Measurements from ENCODE around the gene SLX4IP.
"Not testable (repeated sequence)": the region's sequence is repeated elsewhere in the genome, so short reads cannot be mapped to it uniquely, and the experiment has no call there.

SLX4IP gene

DNA sequence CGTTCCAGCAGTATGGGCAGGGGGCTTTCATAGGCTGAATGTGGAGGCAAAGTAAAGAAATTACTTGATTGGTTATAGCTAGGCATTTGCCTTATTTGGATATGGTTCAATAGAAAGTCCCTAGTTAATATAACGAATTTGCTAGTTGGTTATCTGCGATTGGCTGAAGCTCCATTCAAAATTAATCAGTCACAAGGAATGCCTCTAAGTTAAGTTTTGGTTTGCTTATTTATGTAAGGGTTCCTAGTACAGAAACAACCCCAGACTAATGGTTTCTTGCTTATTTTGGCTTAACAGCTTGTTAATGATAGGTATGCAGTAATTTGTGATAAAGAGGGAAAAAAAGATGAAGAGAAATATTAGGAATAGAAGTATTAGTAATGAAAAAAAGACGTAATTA lies 151.2 kb downstream of the SLX4IP start:
- TF ChIP-seq, protein P1, sequence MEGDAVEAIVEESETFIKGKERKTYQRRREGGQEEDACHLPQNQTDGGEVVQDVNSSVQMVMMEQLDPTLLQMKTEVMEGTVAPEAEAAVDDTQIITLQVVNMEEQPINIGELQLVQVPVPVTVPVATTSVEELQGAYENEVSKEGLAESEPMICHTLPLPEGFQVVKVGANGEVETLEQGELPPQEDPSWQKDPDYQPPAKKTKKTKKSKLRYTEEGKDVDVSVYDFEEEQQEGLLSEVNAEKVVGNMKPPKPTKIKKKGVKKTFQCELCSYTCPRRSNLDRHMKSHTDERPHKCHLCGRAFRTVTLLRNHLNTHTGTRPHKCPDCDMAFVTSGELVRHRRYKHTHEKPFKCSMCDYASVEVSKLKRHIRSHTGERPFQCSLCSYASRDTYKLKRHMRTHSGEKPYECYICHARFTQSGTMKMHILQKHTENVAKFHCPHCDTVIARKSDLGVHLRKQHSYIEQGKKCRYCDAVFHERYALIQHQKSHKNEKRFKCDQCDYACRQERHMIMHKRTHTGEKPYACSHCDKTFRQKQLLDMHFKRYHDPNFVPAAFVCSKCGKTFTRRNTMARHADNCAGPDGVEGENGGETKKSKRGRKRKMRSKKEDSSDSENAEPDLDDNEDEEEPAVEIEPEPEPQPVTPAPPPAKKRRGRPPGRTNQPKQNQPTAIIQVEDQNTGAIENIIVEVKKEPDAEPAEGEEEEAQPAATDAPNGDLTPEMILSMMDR (IDR thresholded peaks at IDR 0.05; ENCODE audit: low read depth, low read length), result no peak
- Histone ChIP-seq H3K36me3 (no peaks in the 10 kb centered on the region), H3K27ac (no peak overlapping the region), H3K4me3 (ENCODE audit: low read depth, low read length) (no peak overlapping the region), H3K9me3 (ENCODE audit: severe bottlenecking) (no peaks in the 10 kb centered on the region), H3K27me3 (ENCODE audit: insufficient read depth, low read depth, severe bottlenecking) (no peaks in the 10 kb centered on the region)
- DNase-seq, result no peak

DNA sequence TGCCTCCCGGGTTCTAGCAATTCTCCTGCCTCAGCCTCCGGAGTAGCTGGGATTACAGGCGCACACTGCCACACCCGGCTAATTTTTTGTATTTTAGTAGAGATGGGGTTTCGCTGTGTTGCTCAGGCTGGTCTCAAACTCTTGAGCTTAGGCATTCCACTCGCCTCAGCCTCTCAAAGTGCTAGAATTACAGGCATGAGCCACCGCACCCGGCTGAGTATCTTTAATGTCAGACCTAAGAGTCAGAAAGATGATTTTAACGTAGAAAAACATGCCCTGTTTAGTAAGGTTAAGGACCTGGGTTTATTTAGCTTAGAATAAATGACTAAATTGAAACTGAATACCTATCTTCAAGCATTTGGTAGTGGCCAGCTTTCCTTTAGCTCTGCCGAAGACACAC lies 155.3 kb downstream of the SLX4IP start:
- not testable (repeated sequence) for H3K27ac ChIP-seq

GRCh38 chr20:10590950-10591671 lies 156.0 kb downstream of the SLX4IP start:
- no peak for DNase-seq
- H3K27ac ChIP-seq, result no peak overlapping the region
- H3K9me3 ChIP-seq (ENCODE audit: severe bottlenecking), result no peaks in the 10 kb centered on the region
- no peaks in the 10 kb centered on the region for H3K27me3 ChIP-seq (ENCODE audit: insufficient read depth, low read depth, severe bottlenecking)
- TF ChIP-seq, protein P1 (IDR thresholded peaks at IDR 0.05; ENCODE audit: low read depth, low read length), result no peak
- H3K4me3 ChIP-seq (ENCODE audit: low read depth, low read length), result no peak overlapping the region
- H3K36me3 ChIP-seq, result no peaks in the 10 kb centered on the region

More for the DNA sequence above, 155.3 kb downstream of the SLX4IP start:
- not testable (repeated sequence) for H3K9me3 ChIP-seq (ENCODE audit: severe bottlenecking); H3K36me3 ChIP-seq; H3K27me3 ChIP-seq (ENCODE audit: insufficient read depth, low read depth, severe bottlenecking); DNase-seq; H3K4me3 ChIP-seq (ENCODE audit: low read depth, low read length)

DNA sequence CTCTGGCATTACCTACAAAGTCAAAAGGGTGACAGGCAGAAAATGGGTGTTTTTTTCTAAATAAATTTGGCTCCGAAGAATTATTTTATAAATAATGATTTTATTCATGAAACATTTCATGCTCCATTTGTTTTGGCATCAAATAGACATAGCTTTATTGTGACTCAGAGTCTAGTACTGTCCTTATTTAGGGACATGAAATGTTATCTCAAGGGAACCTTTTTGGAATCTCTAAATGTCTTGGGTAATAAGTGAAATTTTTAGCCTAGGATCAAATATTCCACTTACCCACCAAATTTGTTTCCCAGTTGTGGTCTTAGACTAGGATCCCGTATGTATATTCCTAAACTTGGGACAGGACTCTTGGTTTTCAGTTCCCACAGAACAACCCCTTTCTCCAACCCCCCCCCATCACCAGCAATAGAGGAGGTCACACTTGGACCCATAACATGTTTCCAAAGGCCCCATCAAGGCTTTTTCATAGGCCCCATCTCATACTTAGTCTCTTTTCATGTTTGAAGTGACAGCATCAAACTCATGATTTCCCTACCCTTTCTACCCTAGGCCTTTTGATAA lies 156.9 kb downstream of the SLX4IP start:
- Histone ChIP-seq H3K36me3 (no peaks in the 10 kb centered on the region), H3K27ac (no peak overlapping the region), H3K27me3 (ENCODE audit: insufficient read depth, low read depth, severe bottlenecking) (no peaks in the 10 kb centered on the region), H3K4me3 (ENCODE audit: low read depth, low read length) (no peak overlapping the region), H3K9me3 (ENCODE audit: severe bottlenecking) (no peaks in the 10 kb centered on the region)
- TF ChIP-seq, protein P1 (IDR thresholded peaks at IDR 0.05; ENCODE audit: low read depth, low read length), result no peak
- no peak for DNase-seq

DNA sequence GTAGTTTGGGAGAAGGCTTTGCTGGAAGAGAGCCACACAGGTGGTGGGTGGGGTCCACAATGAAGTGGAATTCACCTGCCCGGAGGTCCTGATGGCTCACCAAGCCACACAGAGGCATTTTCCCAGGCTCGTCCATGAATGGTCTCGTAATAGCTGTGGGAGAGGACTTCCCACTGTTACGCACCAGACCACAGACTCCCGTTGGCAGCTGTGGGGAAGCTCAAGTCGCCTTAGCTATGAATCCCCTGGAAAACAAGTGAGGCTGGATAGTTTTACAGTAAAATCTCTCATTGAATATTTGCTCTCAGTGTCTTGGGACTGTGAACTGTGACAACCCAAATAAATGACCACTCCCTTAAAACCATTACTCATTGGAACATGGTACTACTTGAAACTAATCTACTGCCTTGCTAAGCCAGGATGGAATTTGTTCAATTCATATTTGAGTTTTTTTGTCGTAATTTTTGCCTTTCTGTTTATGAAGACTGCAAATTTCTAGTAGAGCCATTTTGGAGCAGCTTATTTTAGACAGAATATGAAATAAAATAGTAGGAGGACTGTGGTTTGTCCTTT lies 159.3 kb downstream of the SLX4IP start:
- no peak for DNase-seq
- Histone ChIP-seq H3K9me3 (ENCODE audit: severe bottlenecking) (no peaks in the 10 kb centered on the region), H3K36me3 (no peaks in the 10 kb centered on the region), H3K27ac (no peak overlapping the region), H3K27me3 (ENCODE audit: insufficient read depth, low read depth, severe bottlenecking) (no peaks in the 10 kb centered on the region), H3K4me3 (ENCODE audit: low read depth, low read length) (no peak overlapping the region)
- TF ChIP-seq, protein P1 (IDR thresholded peaks at IDR 0.05; ENCODE audit: low read depth, low read length), result no peak

DNA sequence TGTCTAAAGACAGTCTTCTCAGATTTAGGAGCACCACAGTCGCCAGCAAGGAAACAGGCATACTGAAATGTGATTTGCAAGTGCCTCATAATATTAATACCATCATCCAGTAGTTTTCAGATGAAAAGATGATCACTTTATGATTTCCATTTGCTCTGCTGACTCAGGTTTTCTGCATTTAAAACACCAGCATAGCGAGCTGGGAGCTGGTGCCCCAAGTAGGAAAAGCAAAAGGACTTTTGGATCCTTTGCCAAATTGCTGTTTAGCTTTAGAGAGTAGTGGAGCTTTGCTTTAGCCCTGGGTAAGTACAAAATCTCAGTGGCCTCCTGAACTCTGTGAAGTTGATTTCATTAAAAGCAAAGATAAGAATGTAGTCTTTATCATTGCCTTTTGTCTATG lies 160.2 kb downstream of the SLX4IP start:
- Histone ChIP-seq H3K27ac (no peak overlapping the region), H3K27me3 (ENCODE audit: insufficient read depth, low read depth, severe bottlenecking) (no peaks in the 10 kb centered on the region), H3K36me3 (no peaks in the 10 kb centered on the region), H3K9me3 (ENCODE audit: severe bottlenecking) (no peaks in the 10 kb centered on the region), H3K4me3 (ENCODE audit: low read depth, low read length) (no peak overlapping the region)
- TF ChIP-seq, protein P1 (IDR thresholded peaks at IDR 0.05; ENCODE audit: low read depth, low read length), result no peak
- no peak for DNase-seq

Data from WERI-Rb-1 (cell line).